Ovary (tissue), 3 donors: ENCODE results near the gene SALL4.
"Not testable (repeated sequence)": the region's sequence is repeated elsewhere in the genome, so short reads cannot be mapped to it uniquely, and the experiment has no call there.

Experiments
- EP300 ChIP-seq: sonication (generic); formaldehyde crosslinking; IDR thresholded peaks from one replicate; pipeline ENCODE4 v1.6.1; 2017; ENCODE audit warnings: antibody characterized with exemption
- POLR2A ChIP-seq: fragments of 450-650 bp; IDR thresholded peaks from one replicate; pipeline ENCODE4 v1.6.1; 2017; ENCODE audit warnings: antibody characterized with exemption, mild to moderate bottlenecking, moderate library complexity
- TF ChIP-seq, protein P1 (sequence below), 3 donors: fragments of 450-650 bp in 2 of 3; fragments of 200-600 bp in 1 of 3; IDR thresholded peaks; one replicate each; pipeline versions ENCODE4 v1.5.1 to v1.8.0; 2016 to 2022; ENCODE audit warnings: antibody characterized with exemption in 3 of 3, mild to moderate bottlenecking in 1 of 3
- donor health status: DM: no; HTN: no; CAD: no.

DNA sequence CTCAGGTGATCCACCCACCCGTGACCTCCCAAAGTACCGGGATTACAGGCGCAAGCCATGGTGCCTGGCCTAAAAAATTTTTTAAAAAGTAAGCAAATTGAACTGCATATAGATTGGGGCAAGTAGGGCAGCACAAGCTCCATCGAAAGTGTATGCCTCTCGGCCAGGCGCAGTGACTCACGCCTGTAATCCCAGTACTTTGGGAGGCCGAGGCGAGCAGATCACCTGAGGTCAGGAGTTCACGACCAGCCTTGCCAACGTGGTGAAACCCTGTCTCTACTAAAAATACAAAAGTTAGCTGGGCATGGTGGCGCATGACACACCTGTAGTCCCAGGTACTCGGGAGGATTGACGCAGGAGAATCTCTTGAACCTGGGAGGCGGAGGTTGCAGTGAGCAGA is 64.1 kb downstream of the SALL4 start:
- not testable (repeated sequence) for TF ChIP-seq POLR2A, EP300
- TF ChIP-seq, protein P1, sequence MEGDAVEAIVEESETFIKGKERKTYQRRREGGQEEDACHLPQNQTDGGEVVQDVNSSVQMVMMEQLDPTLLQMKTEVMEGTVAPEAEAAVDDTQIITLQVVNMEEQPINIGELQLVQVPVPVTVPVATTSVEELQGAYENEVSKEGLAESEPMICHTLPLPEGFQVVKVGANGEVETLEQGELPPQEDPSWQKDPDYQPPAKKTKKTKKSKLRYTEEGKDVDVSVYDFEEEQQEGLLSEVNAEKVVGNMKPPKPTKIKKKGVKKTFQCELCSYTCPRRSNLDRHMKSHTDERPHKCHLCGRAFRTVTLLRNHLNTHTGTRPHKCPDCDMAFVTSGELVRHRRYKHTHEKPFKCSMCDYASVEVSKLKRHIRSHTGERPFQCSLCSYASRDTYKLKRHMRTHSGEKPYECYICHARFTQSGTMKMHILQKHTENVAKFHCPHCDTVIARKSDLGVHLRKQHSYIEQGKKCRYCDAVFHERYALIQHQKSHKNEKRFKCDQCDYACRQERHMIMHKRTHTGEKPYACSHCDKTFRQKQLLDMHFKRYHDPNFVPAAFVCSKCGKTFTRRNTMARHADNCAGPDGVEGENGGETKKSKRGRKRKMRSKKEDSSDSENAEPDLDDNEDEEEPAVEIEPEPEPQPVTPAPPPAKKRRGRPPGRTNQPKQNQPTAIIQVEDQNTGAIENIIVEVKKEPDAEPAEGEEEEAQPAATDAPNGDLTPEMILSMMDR (IDR thresholded peaks at IDR 0.05): not testable (repeated sequence)
